BE2C (cell line): ENCODE measurements around the gene EPS15.
"Not testable (repeated sequence)": the region's sequence is repeated elsewhere in the genome, so short reads cannot be mapped to it uniquely, and the experiment has no call there.

Source experiments
- DNase-seq: peaks from one replicate; pipeline ENCODE4 v3.0.0-alpha.2; 2020
- H3K27me3 ChIP-seq: fragments of 250-450 bp; sonication (Bioruptor Pico); 2 replicates; pipeline ENCODE4 v1.5.1; 2020; ENCODE audit warnings: mild to moderate bottlenecking
- H3K36me3 ChIP-seq: fragments of 250-450 bp; sonication (Bioruptor Pico); 2 replicates; pipeline ENCODE4 v1.5.1; 2020; ENCODE audit warnings: mild to moderate bottlenecking
- H3K4me1 ChIP-seq: fragments of 250-450 bp; sonication (Bioruptor Pico); 2 replicates; pipeline ENCODE4 v1.5.1; 2020
- H3K4me3 ChIP-seq: 2 replicates; pipeline ENCODE4 v1.5.1; 2011; ENCODE audit warnings: low read depth, low read length
- H3K9me3 ChIP-seq: fragments of 250-450 bp; sonication (Bioruptor Pico); 2 replicates; pipeline ENCODE4 v1.5.1; 2020
- TF ChIP-seq, protein P1 (sequence below): IDR thresholded peaks from 2 replicates; pipeline ENCODE4 v1.5.1; 2012; ENCODE audit warnings: mild to moderate bottlenecking, low read depth, low read length

The EPS15 gene

DNA sequence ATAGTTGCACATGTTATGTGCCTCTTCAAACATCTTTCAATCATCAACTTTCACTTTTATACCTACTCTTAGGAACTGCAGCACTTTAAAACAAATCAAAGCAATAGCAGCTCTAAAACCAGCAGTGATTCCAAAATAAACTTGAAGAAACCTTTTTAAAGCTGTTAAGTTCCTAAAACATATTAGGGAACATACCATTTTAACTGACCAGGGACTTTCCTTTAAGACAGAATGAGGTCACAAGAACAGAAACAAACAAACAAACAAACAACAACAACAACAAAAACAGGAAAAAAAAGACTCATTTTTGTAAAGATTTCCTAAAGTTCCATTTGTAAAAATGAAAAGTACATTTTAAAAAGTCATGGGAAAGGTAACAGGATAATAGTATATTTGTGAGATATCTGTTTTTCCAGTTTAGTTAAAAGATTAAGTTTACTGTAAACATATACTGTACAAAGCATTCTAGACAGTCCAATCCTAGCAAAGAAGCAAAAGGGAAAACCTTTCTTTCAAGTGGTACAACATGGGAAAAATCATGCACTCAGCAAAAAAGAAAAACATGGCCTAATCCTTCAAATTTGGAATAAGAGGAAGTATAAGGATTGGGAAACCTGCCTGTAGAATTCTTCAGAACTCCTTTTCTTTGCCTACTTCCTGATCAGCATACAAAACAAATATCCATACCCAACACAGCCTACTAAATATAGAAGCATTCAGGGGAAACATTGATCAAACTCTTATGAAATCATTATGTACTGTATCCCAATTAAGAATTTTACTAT is 45.5 kb downstream of the EPS15 start:
- Histone ChIP-seq H3K4me3 (no peak overlapping the region), H3K36me3 (no peaks in the 10 kb centered on the region), H3K4me1 (no peaks in the 10 kb centered on the region), H3K27me3 (no peaks in the 10 kb centered on the region), H3K9me3 (no peaks in the 10 kb centered on the region)
- TF ChIP-seq, protein P1, sequence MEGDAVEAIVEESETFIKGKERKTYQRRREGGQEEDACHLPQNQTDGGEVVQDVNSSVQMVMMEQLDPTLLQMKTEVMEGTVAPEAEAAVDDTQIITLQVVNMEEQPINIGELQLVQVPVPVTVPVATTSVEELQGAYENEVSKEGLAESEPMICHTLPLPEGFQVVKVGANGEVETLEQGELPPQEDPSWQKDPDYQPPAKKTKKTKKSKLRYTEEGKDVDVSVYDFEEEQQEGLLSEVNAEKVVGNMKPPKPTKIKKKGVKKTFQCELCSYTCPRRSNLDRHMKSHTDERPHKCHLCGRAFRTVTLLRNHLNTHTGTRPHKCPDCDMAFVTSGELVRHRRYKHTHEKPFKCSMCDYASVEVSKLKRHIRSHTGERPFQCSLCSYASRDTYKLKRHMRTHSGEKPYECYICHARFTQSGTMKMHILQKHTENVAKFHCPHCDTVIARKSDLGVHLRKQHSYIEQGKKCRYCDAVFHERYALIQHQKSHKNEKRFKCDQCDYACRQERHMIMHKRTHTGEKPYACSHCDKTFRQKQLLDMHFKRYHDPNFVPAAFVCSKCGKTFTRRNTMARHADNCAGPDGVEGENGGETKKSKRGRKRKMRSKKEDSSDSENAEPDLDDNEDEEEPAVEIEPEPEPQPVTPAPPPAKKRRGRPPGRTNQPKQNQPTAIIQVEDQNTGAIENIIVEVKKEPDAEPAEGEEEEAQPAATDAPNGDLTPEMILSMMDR, result no peak
- DNase-seq, result no peak

DNA sequence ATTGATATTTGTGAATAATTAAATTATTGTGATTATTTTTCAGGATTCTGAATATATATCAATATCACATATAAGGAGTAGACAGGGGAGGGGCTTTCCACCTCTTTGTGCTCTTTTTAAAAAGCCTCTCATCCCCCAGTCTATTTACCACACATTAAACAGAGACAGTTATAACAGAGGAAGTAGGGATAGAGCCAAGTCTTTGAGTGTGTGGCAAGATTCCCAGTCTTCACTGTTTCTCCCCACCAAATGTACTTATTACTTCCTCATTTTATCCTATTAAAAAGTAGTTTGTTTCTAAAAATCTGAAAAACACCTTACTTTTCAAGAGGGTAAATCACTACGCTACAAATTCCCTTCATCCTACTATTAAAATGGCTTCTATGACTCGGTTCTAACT is 46.7 kb downstream of the EPS15 start:
- DNase-seq, result no peak
- Histone ChIP-seq H3K27me3 (no peaks in the 10 kb centered on the region), H3K9me3 (no peaks in the 10 kb centered on the region), H3K4me1 (no peaks in the 10 kb centered on the region), H3K36me3 (no peaks in the 10 kb centered on the region), H3K4me3 (no peak overlapping the region)
- TF ChIP-seq, protein P1, result no peak

DNA sequence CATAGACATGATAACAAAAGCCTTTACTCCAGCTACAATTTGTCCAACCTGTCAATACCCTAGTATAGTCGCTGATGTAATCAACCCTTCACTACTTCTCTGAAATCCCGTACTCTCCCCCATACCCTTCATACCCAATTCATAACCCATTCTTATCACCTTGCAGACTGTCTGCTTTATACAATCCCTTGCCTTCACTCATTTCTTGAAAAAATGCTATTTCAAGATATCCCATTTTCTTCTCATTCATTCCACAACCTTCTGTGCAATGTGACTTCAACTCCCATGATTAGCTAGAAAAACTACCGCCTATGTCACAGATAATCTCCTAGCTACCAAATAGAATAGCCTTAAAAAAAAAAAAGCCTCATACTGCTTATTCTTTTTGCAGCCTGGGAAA is 49.5 kb downstream of the EPS15 start:
- no peaks in the 10 kb centered on the region for H3K36me3 ChIP-seq
- H3K4me3 ChIP-seq, result no peak overlapping the region
- no peak for DNase-seq
- no peaks in the 10 kb centered on the region for H3K9me3 ChIP-seq
- H3K4me1 ChIP-seq, result no peaks in the 10 kb centered on the region
- H3K27me3 ChIP-seq, result no peaks in the 10 kb centered on the region
- TF ChIP-seq, protein P1, result no peak

DNA sequence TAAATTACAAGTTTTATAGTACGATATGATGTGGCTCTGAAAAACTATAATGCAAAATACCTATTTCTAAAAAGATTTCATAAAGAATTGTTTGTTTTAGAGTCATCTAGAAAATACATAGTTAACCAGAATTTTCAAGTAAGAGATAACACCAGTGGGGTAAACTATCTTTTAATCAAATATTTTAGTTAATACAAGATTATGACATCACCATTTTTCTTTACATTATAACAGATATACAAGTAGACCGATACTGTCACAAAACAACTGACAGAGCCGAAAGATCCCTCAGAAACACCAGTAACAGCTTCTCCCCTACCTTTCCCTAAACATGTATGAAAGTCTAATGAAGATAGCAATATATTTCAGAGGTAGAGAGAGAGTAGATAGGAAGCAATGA is 54.2 kb downstream of the EPS15 start:
- TF ChIP-seq, protein P1, result no peak
- Histone ChIP-seq H3K4me3 (no peak overlapping the region), H3K4me1 (no peaks in the 10 kb centered on the region), H3K27me3 (no peaks in the 10 kb centered on the region), H3K36me3 (no peaks in the 10 kb centered on the region), H3K9me3 (no peaks in the 10 kb centered on the region)
- no peak for DNase-seq

DNA sequence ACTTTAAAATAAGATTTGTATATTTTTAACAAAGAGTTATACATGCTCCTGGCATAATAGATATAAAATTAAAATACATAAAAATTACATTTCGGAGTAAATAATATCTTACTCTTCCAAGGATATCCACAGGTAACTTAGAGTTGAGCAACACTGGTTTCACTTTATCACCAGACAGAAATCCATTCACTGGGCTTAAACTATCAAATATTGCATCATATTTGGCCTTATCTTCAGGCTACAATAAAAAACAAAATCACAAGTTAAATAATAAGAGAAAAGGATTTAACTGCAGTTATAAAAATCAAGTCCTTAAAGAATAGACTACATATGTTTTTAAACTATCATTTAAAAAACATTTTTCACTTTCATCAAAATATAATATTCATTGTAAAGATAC is 55.5 kb downstream of the EPS15 start:
- H3K36me3 ChIP-seq, result no peaks in the 10 kb centered on the region
- TF ChIP-seq, protein P1, result no peak
- DNase-seq, result no peak
- no peaks in the 10 kb centered on the region for H3K27me3 ChIP-seq
- no peaks in the 10 kb centered on the region for H3K4me1 ChIP-seq
- no peaks in the 10 kb centered on the region for H3K9me3 ChIP-seq
- H3K4me3 ChIP-seq, result no peak overlapping the region

DNA sequence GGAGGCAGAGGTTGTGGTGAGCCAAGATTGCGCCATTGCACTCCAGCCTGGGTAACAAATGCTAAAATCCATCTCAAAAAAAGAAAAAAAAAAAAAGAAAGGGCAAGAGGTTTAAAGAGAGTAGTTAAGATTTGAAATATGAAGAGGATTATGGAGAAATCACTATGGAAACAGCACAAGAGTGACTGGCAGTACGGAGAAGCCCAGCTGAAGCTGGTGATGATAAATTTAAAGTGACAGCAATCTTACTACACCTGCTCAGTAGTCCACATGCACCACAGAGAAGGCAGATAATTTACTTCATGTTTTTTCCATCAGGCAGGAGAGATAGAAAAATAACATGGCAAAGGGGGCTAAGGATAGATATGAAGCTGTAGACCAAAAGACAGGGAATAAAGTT is 56.8 kb downstream of the EPS15 start:
- H3K27me3 ChIP-seq, H3K36me3 ChIP-seq, DNase-seq, H3K9me3 ChIP-seq, H3K4me1 ChIP-seq, H3K4me3 ChIP-seq: not testable (repeated sequence)
